GM18870 (cell line): ENCODE results near the gene CHTF18.
"Not testable (repeated sequence)": the region's sequence is repeated elsewhere in the genome, so short reads cannot be mapped to it uniquely, and the experiment has no call there.

Experiments
- ATAC-seq: cut with Tn5 transposase; IDR thresholded peaks from one replicate; pipeline ENCODE4 v1.9.1; 2021; ENCODE audit warnings: moderate library complexity; ENCODE audit not compliant: unreplicated experiment

CHTF18 gene

DNA sequence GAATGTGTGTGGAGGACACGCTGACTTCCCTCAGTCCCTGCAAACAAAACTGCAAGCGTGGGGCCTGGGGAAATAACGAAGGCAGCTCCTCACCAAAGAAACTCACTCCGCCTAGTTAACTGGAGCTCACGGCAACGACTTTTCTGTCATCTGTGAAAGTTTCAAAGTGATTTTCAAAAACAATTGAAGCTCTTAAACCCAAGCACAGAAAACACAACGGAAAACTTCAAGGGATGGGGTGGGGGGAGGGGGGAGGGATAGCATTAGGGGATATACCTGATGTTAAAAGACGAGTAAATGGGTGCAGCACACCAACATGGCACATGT, 15.3 kb downstream of the CHTF18 start:
- ATAC-seq: no peak

DNA sequence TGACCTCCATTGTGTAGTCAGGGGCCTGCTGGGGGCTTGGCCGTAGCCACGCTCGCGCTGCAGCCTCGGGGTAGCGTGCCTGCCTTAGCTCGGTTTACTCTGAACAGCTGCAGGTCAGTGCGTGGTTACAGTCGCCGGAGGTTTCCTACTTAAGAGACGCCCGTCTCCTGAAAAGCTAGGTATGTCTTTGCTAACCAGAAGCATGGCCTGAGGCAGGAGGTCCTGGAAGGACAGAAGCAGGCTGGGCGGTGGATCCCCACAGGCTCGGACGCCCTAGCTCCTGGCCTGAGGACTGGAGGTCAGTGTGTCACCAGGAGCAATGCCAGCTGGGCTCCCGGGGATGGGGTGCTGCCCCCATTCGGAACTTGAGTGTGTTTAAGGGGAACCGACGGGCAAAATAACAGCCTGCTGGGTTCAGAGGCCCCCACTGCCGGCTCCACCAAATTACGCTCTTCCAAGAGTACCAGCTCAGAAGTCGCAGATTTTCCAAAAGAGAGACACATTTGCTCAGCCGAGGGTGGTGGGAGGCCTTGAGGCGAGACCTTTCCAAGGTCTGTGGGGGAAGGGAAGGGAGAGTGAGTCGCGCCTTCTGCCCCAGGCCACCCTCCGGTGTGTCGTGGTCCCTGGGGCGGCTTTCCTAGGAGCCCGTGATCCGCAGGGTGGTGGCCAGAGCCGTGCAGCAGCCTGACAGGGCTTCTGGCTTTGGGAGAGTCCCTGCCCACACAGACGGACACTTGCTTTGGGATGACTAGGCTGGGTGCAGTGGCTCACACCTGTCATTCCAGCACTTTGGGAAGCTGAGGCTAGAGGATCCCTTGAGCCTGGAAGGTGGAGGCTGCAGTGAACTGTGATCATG, 16.0 kb downstream of the CHTF18 start:
- ATAC-seq: no peak

DNA sequence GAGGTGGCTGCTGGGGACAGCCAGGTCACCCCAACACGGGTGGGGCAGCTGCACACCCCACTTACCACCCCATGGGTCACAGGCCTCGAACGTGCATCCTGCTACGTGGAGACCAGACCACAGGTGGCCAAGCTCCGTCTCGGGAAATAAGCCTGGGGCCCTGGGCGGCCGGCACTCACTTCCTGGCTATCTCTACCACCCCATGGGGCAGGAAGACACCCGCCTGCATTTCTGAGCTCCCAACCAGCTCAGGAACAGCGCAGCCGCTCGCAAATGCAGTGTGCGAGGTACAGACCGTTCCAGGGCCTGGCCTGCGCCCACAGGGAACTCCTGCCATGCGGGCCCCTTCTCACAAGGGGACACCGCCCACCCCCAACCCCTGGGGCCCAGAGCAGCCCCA, 17.1 kb downstream of the CHTF18 start:
- ATAC-seq: no peak

DNA sequence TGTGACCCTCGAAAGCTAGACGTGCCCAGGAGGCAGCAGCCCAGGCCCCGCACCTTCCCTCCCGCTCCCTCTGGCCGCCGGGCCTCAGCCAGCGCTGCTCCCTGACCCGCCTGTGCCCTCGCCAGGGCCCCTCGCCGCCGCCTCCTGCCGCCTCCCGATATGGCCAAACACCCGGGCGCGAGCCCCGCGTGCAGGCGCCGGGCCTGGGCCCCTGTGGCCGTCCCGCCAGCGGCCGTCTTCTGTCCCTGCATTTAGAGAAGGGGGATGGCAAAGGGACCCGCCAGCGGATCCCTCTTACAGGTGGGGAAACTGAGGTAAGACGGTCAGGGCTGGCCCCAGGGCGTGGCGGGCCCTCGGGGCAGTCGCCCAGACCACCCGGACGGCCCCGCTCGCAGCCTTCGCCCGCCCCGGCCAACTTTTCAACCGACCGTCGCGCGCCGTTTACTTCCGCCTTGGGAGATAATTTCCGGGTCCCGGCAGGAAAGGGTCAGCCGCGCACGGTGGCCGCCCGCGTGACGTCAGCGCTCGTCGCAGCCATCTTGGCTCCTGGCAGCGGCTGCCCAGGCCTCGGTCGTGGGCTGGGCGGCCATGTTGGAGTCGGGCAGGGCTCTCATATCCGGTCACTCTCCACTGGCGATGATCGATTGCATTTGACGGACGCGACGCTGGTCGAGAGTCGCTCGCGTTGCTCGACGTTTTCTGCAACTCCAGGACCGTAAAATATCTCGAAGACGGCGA, 19.1 kb downstream of the CHTF18 start:
- peak; percentile 64 for ATAC-seq

DNA sequence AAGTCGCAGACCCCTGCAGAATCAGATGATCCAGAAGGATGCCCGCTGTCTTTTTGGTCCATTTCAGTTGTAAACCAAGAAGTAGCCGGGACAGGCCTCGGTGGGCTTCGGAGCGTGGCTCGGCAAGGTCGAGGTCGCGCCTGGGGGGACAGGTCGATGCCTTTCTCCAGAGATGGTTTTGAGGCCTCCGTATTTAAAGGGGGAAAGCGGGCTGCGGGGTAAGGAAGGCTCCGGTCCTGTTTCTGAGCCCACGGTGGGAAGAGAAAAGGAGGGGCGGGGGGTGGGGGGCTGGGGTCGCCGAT, 19.6 kb downstream of the CHTF18 start:
- ATAC-seq: no peak

DNA sequence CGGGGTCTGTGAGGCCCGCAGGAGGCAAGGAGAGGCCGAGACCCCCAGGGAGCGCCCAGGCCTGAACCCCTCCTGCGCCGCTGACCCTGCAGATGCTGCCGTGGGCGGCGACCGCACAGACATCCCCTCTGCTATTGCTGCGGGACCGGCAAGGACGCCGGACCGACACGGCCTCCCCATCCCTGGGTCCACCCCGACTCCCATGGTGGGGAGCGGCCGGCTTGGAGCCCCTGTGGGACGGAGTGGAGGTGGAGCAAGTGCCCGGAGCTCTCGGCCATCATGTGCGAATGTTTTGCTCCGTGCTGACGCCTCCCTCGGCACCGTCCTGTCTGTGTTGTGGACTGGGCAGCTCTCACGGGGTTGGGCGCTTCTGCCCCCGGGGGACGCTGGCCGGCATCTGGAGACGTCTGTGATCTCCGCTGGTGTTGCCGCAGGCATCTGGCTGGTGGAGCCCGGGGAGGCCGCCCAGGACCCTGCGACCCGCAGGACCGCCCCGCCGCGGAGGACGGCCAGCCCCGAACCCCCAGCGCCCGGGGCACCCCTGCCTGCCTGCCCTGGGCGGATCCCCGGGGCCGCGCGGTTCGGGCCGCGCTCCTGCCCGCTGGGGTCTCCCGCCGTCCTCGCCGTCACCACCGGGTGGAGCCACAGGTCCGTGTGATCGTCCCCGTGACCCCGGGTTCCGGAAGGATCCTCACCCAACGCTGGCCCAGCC, 24.9 kb downstream of the CHTF18 start:
- ATAC-seq: no peak

DNA sequence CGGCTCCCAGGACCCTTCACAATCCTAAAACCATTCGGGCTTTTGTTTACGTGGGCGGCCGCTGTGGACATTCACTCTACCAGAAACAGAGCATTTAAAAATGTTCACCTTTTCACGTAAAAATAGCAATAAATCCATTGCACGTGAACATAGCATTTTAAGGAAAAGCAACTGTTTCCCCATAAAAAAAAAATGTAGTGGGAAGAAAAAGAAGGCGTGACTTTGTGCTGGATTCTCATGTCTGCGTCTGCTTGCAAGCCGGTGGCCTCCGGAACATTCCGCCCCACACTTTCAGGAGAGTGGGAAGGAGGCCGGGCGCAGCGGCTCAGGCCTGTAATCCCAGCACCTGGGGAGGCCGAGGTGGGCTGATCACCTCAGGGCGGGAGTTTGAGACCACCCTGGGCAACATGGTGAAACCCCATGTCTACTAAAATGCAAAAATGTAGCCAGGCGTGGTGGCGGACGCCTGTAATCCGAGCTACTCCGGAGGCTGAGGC, 25.5 kb downstream of the CHTF18 start:
- ATAC-seq: no peak

DNA sequence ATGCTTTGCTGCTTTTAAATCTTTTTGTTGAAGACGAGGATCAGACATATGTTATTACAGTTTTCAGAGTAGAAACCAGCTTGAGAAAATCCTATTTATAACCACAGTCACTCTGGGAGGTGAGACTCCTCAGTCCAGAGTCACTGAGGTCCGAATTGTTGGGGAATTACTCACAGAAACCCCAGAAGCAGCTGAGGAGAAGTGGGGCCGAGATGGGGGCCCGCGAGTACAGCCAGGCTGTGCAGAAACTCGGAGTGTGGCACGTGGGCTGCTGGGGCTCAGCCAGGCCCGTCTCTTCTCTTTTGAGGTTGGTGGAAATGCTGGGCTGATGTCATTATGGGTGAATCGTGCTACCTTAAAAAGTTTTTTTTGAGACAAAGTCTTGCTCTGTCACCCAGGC, 26.6 kb downstream of the CHTF18 start:
- ATAC-seq: no peak

DNA sequence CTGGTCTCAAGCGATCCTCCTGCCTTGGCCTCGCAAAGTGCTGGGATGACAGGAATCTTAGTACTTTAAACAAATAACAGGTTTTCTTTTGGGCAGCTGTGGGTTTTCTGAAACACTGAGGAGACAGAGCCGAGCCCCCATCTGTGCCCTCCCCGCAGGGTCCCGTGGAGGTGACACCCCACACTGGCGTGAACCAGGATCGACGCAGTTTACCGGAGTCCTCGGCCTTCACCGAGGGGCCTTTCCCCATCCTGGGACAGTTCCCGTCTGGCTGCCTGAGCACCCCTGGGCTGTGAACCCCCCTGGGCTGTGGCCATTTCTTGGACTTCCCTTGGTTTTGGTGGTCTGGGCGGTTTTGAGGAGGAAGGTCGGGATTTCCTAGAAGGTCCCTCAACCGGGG, 27.4 kb downstream of the CHTF18 start:
- no peak for ATAC-seq

DNA sequence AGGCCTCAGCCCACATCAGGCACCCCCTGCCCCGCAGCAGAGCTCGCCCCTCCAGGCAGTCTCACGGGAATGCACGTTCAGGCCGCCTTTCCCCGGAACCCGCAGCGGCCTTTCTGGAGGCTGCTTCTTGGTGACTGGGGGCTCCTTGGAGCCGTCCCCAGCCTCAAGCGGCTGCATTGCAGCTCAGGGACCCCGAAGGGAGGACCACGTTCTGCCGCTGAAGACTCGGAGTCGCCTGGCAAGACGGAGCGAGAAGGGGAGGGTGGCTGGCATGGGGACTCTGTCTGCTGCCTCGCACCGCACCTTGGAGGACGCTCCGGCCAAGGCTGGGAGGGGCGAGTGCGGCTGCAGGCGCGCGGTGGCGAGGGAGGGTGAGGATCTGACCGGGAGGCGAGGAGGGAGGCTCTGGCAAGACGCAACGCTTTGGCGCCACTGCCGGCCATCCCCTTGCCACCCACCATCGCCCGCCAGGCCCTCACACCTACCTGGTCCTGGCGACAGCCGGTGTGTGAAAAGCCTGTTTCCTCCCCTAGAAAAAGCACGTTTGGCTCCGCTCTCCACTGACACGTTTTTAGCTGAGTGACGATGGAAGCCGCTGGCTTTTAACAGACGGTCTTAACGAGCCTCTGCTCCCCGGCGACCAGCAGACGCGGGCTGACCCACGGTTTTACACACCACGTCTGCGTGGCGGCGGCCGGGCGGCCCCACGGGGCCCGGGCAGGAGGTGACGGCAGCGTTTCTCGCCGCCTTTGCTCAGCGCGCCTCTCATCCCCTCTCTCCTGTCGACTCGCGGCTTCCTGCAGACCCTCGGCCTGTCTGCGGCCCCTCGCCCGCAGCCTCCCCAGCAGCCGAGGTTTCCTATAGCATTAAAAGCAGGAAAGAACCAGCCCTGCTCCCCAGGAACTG, 28.8 kb downstream of the CHTF18 start:
- ATAC-seq: no peak

DNA sequence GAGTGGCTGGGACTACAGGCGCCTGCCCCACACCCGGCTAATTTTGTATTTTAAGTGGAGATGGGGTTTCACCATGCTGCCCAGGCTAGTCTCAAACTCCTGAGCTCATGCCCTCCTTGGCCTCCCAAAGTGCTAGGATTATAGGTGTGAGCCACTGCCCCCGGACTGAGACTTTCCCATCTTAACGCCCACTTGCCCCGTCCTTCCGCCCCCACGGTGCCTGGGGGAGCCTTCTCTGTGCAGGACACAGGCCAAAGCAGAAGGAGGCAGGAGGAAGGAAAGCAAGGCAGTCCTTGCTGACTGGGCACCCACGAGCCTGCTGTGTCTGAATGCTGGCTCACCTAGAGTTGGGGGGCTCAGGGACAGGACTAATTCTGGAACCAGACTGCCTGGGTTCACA, 29.7 kb downstream of the CHTF18 start:
- ATAC-seq: no peak

DNA sequence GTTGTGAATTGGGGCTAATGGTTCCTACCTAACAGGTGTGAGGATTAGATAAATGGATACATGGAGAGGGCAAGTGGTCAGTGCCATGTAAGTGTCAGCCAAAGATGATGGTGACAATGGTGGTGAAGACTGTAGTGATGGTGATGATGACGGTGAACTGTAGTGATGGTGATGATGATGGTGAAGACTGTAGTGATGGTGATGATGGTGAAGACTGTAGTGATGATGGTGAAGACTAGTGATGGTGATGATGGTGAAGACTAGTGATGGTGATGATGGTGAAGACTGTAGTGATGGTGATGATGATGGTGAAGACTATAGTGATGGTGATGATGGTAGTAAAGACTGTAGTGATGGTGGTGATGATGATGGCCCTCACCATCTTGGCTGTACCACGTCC, 30.2 kb downstream of the CHTF18 start:
- no peak for ATAC-seq

DNA sequence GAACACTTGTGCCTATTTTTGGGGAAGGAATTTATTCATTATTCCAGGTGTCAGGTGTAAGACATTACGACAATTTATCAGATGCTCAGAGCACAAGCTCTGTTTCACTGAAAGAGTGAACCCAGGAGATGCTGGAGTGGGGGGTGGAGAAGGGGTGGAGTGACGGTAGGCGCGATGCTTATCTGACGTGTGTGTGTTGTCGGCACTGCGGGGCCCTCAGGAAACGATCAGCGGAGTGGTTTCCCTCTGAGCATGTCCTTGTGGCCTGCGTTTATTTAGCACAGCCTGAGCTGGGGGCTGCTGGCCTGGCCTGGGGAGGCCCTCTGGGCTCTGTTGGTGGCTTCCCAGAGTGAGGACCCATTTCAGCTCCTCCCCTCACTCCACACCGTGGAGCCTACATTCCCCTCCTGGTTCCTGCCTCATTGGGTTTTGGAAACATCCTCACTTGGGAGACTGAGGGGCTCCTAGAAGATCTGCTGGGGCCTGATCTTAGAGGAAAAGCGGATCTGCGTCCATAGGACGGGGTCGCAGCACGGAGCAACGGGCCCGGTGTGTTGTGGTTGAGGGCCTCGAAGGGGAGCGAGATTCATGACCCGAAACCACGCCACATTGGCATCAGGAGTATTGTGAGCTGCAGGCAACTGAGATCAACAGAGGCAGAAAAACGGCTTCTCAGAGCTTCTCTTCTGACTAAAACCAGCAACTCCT, 31.1 kb downstream of the CHTF18 start:
- ATAC-seq: no peak

DNA sequence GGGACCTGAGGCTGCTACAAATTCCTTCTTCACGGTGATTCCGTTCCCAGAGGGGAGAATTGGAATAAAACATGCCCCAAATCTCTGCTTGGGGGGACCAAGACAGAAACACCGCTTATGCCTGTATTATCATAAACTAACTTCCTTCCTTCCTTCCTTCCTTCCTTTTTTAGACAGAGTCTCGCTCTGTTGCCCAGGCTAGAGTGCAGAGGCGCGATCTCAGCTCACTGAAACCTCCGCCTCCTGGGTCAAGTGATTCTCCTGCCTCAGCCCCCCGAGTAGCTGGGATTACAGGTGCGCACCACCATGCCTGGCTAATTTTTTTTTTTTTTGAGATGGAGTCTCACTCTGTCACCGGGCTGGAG, 31.6 kb downstream of the CHTF18 start:
- ATAC-seq: not testable (repeated sequence)

DNA sequence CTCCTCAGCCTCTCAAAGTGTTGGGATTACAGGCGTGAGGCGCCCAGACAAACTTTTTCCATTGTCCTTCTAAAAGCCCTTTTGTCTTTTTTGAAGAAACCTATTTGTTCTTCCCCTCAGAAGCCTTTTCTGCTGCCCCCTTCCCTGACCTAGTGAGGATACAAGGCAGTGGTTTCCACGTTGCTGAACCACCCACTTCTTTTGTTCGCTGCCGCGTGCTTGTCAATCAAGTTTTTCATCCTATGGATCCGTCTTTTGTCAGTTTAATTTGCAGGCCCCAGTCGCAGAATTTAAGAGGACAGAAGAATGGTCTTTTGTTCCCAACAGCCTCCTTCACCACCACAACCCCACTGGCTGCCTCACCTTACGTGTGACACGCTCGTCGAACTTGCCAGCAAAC, 32.3 kb downstream of the CHTF18 start:
- no peak for ATAC-seq

DNA sequence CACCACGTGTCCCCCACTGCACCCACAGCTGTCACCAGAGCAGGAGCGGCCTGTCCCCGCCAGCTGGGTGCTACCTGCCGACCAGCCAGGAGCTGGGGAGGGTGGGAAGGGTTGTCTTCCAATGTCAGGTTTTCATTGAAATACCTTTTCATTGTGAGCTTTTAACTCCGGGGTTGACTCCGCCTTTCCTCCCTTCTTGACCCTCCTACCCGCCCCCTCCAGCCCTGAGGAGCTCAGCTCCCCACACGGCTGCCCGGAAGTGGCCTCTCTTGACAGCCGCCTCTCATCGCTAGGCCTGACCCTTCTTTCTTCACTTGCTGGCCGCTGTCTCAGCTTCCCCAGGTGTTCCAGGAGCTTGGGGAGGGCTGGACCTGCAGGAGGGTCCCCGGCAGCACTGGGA, 33.3 kb downstream of the CHTF18 start:
- ATAC-seq: no peak

DNA sequence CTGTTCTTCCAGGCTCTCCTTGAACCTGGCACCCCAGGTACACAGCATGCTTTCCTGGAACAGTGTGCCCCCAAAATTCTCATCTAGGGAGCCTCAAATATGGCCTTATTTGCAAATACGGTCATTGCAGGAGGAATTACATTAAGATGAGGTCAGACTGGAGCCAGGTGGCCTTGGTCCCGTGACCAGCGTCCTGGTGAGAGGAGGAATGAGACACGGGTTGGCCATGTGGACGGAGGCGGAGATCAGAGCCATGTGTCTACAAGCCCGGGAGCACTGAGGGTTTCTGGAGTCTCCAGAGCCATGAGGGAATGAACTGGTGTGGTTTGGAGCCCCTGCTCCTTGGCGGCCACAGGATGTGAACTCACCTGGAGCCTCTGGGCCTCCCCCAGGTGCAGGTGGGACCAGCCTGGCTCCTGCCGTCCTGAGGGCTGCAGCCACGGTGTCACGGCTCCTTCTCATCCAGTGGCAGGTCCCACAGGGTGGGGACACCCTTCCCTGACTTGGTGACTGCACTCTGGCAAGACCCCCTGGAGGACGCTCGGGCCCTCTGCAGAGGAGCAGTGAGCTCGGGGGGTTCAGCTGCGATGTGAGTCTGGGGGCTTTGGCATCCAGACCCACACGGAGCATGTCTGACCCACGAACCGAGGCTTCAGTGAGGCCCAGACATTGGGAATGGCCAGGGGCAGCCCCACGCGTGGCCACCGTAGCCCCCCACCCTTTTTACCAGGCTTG, 33.9 kb downstream of the CHTF18 start:
- no peak for ATAC-seq

DNA sequence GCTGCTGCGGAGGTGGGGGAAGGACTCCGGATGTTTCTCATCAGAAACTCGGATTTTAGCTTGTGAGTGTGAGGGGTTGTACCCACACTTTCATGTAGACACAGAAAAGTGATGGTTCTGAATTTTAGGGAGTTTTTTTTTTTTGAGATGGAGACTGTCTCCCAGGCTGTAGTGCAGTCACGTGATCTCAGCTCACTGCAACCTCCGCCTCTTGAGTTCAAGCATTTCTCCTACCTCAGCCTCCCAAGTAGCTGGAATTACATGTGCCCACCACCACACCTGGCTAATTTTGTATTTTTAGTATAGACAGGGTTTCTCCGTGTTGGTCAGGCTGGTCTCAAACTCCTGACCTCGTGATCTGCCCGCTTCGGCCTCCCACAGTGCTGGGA, 34.5 kb downstream of the CHTF18 start:
- no peak for ATAC-seq

DNA sequence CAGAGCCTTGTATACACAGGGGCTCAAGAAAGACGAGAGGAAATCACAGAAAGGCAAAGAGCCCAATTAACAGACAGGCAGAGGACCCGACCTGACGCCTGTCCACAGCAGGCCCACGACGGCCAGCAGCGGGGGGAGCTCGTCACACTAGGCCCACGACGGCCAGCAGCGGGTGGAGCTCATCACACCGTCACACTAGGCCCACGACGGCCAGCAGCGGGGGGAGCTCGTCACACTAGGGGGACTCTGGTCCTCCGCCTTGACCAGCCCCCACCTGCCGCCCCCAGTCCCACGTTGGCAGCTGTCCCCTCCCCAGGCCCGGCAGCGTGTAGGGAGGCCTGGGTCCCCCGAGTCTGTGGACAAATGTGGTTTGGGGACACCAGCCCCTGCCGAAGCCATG, 35.8 kb downstream of the CHTF18 start:
- no peak for ATAC-seq

DNA sequence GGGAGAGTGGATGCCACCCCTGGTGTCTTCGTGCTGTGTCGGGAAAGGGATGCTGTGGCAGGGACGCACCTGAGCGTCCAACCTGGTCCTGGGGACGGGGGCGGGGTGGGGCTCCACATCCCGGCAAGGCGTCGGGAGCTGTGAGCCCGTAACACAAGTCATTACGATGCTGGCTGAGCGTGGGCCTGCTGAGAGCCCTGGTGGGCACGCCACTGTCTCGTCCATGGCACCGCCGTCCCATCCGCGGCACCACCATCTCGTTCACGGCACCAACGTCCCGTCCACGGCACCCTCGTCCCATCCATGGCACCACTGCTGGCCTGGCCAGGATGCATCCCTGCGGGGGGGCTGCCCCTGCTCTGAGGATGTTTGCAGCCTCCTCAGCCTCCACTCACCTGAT, 36.2 kb downstream of the CHTF18 start:
- no peak for ATAC-seq
